Fibroblast of lung (primary cell): ENCODE data around the gene KCNA3. TPM values are rescaled to one million over a fixed set of nuclear protein-coding genes. Genes with fewer than 3 reads are reported as not detected.

Source experiments
- DNase-seq, 2 donors: peaks; one replicate each; pipeline versions ENCODE4 v3.0.0 to v3.0.0-alpha.2; 2010; ENCODE audit warnings: low read depth in 2 of 2
- H2AFZ ChIP-seq: 2 replicates; pipeline ENCODE4 v1.5.1; 2012; ENCODE audit warnings: low read length, control low read depth, inconsistent platforms
- H3K27ac ChIP-seq: 2 replicates; pipeline ENCODE4 v1.5.1; 2011; ENCODE audit warnings: low read length, control low read depth; ENCODE audit not compliant: insufficient read depth
- H3K27me3 ChIP-seq: 2 replicates; pipeline ENCODE4 v1.5.1; 2011; ENCODE audit warnings: mild to moderate bottlenecking, low read length; ENCODE audit not compliant: control insufficient read depth, insufficient read depth
- H3K36me3 ChIP-seq: 2 replicates; pipeline ENCODE4 v1.5.1; 2011; ENCODE audit warnings: low read length; ENCODE audit not compliant: control insufficient read depth, insufficient read depth
- H3K4me1 ChIP-seq: 2 replicates; pipeline ENCODE4 v1.5.1; 2011; ENCODE audit warnings: low read length; ENCODE audit not compliant: control insufficient read depth, insufficient read depth; ENCODE audit errors: extremely low read depth
- H3K4me2 ChIP-seq: 2 replicates; pipeline ENCODE4 v1.5.1; 2011; ENCODE audit warnings: low read length, control low read depth; ENCODE audit not compliant: insufficient read depth; ENCODE audit errors: extremely low read depth
- H3K4me3 ChIP-seq, 4 experiments: fragments of 200-600 bp in 1 of 4; sonication (generic) in 1 of 4; replicated peaks in 1 of 4; 2 replicates each; pipeline ENCODE4 v1.5.1; 2011 to 2016; ENCODE audit warnings: low read length in 4 of 4, low read depth in 3 of 4, mild to moderate bottlenecking in 3 of 4, control low read depth in 2 of 4, inconsistent platforms in 1 of 4, mixed read lengths in 1 of 4; ENCODE audit not compliant: insufficient read depth in 1 of 4; ENCODE audit errors: control extremely low read depth in 1 of 4
- H3K79me2 ChIP-seq: 2 replicates; pipeline ENCODE4 v1.5.1; 2012; ENCODE audit warnings: mild to moderate bottlenecking, low read length, inconsistent platforms; ENCODE audit not compliant: control insufficient read depth, insufficient read depth
- H3K9ac ChIP-seq: 2 replicates; pipeline ENCODE4 v1.5.1; 2011; ENCODE audit warnings: mild to moderate bottlenecking, low read length, control low read depth; ENCODE audit not compliant: insufficient read depth
- H3K9me3 ChIP-seq: 2 replicates; pipeline ENCODE4 v1.5.1; 2012; ENCODE audit warnings: low read depth, low read length; ENCODE audit not compliant: control insufficient read depth, insufficient read depth
- H4K20me1 ChIP-seq: 2 replicates; pipeline ENCODE4 v1.5.1; 2011; ENCODE audit warnings: low read length; ENCODE audit not compliant: control insufficient read depth, insufficient read depth; ENCODE audit errors: extremely low read depth
- EZH2 ChIP-seq: IDR thresholded peaks from 2 replicates; pipeline ENCODE4 v1.5.1; 2012; ENCODE audit warnings: low read length, control low read depth, mild to moderate bottlenecking; ENCODE audit errors: missing control alignments
- polyA plus RNA-seq, 2 donors: library from polyadenylated mRNA; depleted of rRNA in 1 of 2; stranded (reverse) in 1 of 2; unstranded in 1 of 2; fragments of >200 nt; gene quantifications; 2 replicates each; pipeline ENCODE4 v1.2.1, GENCODE V29; 2011 to 2012; ENCODE audit warnings: missing spikeins in 1 of 2
- total RNA-seq: library from RNA; depleted of rRNA; stranded (reverse); fragments of >200 nt; gene quantifications from 2 replicates; pipeline ENCODE4 v1.2.1, GENCODE V29; 2014
- TF ChIP-seq, protein P1 (sequence below), 2 donors: IDR thresholded peaks in 1 of 2; conservative IDR thresholded peaks in 1 of 2; 1 replicate in 1 of 2; 2 replicates in 1 of 2; pipeline ENCODE4 v1.5.1; 2011 to 2012; ENCODE audit warnings: low read length in 2 of 2, control low read depth in 1 of 2, inconsistent platforms in 1 of 2, low read depth in 1 of 2, mild to moderate bottlenecking in 1 of 2

The KCNA3 gene
- total and polyA plus RNA-seq, 2 donors (not counting 1 experiment from before 2014, with no cell fraction given) = 2.7 to 5.6 TPM

- Histone ChIP-seq H3K4me2 (no peak overlapping the region), H3K27me3 (no peaks in the 10 kb centered on the region), H3K79me2 (peaks cover 8% of the 10 kb centered on the region), H4K20me1 (no peaks in the 10 kb centered on the region), H3K4me3 (no peak overlapping the region), H3K27ac (no peak overlapping the region), H3K9me3 (no peaks in the 10 kb centered on the region), H3K9ac (no peak overlapping the region), H3K36me3 (no peaks in the 10 kb centered on the region), H3K4me1 (peaks cover 7% of the 10 kb centered on the region), H2AFZ (no peak overlapping the region)
- no peak for TF ChIP-seq EZH2
- TF ChIP-seq, protein P1, sequence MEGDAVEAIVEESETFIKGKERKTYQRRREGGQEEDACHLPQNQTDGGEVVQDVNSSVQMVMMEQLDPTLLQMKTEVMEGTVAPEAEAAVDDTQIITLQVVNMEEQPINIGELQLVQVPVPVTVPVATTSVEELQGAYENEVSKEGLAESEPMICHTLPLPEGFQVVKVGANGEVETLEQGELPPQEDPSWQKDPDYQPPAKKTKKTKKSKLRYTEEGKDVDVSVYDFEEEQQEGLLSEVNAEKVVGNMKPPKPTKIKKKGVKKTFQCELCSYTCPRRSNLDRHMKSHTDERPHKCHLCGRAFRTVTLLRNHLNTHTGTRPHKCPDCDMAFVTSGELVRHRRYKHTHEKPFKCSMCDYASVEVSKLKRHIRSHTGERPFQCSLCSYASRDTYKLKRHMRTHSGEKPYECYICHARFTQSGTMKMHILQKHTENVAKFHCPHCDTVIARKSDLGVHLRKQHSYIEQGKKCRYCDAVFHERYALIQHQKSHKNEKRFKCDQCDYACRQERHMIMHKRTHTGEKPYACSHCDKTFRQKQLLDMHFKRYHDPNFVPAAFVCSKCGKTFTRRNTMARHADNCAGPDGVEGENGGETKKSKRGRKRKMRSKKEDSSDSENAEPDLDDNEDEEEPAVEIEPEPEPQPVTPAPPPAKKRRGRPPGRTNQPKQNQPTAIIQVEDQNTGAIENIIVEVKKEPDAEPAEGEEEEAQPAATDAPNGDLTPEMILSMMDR (conservative IDR thresholded peaks at IDR 0.05 in 1 of 2, IDR thresholded peaks at IDR 0.05 in 1 of 2; ENCODE audit: low read depth in 1 of 2, low read length in 2 of 2) = no peak
- no peak for DNase-seq
These were observed 2.2 kb upstream of the KCNA3 start for GRCh38 chr1:110676970-110677369.

- peak overlapping the region in 3 of 4 experiments; percentile 29 to 55 (median 51) for H3K4me3 ChIP-seq
- no peak overlapping the region for H3K27ac ChIP-seq
- DNase-seq = no peak
- peaks cover 12% of the 10 kb centered on the region for H3K4me1 ChIP-seq
- peak overlapping the region; percentile 59 for H3K9ac ChIP-seq
- no peak for TF ChIP-seq EZH2
- TF ChIP-seq, protein P1 (conservative IDR thresholded peaks at IDR 0.05 in 1 of 2, IDR thresholded peaks at IDR 0.05 in 1 of 2; ENCODE audit: low read depth in 1 of 2, low read length in 2 of 2) = no peak
- H4K20me1 ChIP-seq = no peaks in the 10 kb centered on the region
- H3K36me3 ChIP-seq = no peaks in the 10 kb centered on the region
- H3K79me2 ChIP-seq = peaks cover 8% of the 10 kb centered on the region
- H3K4me2 ChIP-seq = peak overlapping the region; percentile 51
- no peaks in the 10 kb centered on the region for H3K9me3 ChIP-seq
- no peaks in the 10 kb centered on the region for H3K27me3 ChIP-seq
- H2AFZ ChIP-seq = no peak overlapping the region
These were observed 486 bp upstream of the KCNA3 start for GRCh38 chr1:110675060-110675791.

DNA sequence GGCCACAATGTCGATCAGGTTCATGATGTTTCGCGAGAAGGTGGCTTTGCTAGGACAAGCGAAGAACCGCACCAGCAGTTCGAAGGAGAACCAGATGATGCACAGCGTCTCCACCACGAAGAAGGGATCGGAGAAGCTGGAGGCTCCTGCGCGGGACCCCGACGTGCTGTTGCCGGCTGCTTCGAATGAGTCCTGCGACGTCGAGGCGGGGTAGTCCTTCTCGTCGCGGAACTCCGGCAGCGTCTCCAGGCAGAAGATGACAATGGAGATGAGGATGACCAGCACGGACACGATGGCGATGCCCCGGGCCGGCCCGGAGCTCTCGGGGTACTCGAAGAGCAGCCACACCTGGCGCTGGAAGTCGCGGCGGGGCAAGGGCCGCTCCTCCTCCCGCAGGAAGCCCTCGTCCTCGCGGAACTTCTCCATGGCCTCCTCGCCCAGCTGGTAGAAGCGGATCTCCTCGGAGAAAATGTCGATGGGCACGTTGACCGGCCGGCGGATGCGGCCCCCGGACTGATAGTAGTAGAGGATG, 869 bp downstream of the KCNA3 start:
- Histone ChIP-seq H3K9me3 (no peaks in the 10 kb centered on the region), H3K27ac (peak overlapping the region; percentile 16), H3K4me1 (peaks cover 12% of the 10 kb centered on the region), H2AFZ (peak overlapping the region; percentile 60), H3K36me3 (no peaks in the 10 kb centered on the region), H4K20me1 (no peaks in the 10 kb centered on the region), H3K4me3 (peak overlapping the region in 3 of 4 experiments; percentile 29 to 55 (median 51)), H3K4me2 (peak overlapping the region; percentile 84), H3K9ac (peak overlapping the region; percentile 59), H3K79me2 (peaks cover 8% of the 10 kb centered on the region), H3K27me3 (no peaks in the 10 kb centered on the region)
- no peak for DNase-seq
- TF ChIP-seq EZH2 = no peak
- TF ChIP-seq, protein P1 (conservative IDR thresholded peaks at IDR 0.05 in 1 of 2, IDR thresholded peaks at IDR 0.05 in 1 of 2; ENCODE audit: low read depth in 1 of 2, low read length in 2 of 2) = no peak
